GM12878 (cell line): ENCODE measurements around the gene ADCY2.

Experiments used
- CTCF ChIP-seq, 3 experiments: IDR thresholded peaks in 2 of 3; conservative IDR thresholded peaks in 1 of 3; 2 replicates each; pipeline ENCODE4 v1.5.1; 2011; ENCODE audit warnings: low read depth in 3 of 3, low read length in 3 of 3, mild to moderate bottlenecking in 3 of 3, control low read depth in 2 of 3, moderate library complexity in 2 of 3, inconsistent platforms in 1 of 3, mixed read lengths in 1 of 3; ENCODE audit not compliant: control insufficient read depth in 2 of 3, insufficient read depth in 1 of 3; ENCODE audit errors: extremely low read depth in 1 of 3
- EZH2 ChIP-seq: IDR thresholded peaks from 2 replicates; pipeline ENCODE4 v1.6.1; 2012; ENCODE audit warnings: low read depth, mild to moderate bottlenecking, control low read depth, inconsistent platforms, low read length, borderline replicate concordance; ENCODE audit not compliant: control insufficient read depth
- IRF4 ChIP-seq: IDR thresholded peaks from 2 replicates; pipeline ENCODE4 v1.6.1; 2011; ENCODE audit warnings: low read depth, low read length

GRCh38 chr5:7779019-7780005, 383.4 kb downstream of the ADCY2 start:
- TF ChIP-seq CTCF (IDR thresholded peaks at IDR 0.05 in 2 of 3, conservative IDR thresholded peaks at IDR 0.05 in 1 of 3; ENCODE audit: control insufficient read depth in 2 of 3, extremely low read depth in 1 of 3, insufficient read depth in 1 of 3, low read depth in 3 of 3, low read length in 3 of 3): no peak
- no peak for TF ChIP-seq IRF4
- TF ChIP-seq EZH2: no peak
